GM21360 (cell line): Measurements from ENCODE around the gene SH3TC2.

Experiments
- ATAC-seq: cut with Tn5 transposase; IDR thresholded peaks from one replicate; pipeline ENCODE4 v1.9.1; 2021; ENCODE audit warnings: mild to moderate bottlenecking, moderate library complexity; ENCODE audit not compliant: unreplicated experiment

Gene SH3TC2

GRCh38 chr5:149061341-149061740 lies 1.5 kb downstream of the SH3TC2 start:
- ATAC-seq, result no peak

GRCh38 chr5:149060325-149060724 lies 2.5 kb downstream of the SH3TC2 start:
- no peak for ATAC-seq

GRCh38 chr5:149056616-149057165 lies 6.2 kb downstream of the SH3TC2 start:
- no peak for ATAC-seq

- ATAC-seq, result no peak
Measured at GRCh38 chr5:149054416-149054815, 8.4 kb downstream of the SH3TC2 start.

- ATAC-seq, result no peak
Measured at GRCh38 chr5:149053072-149053695, 9.7 kb downstream of the SH3TC2 start.

- no peak for ATAC-seq
Measured at GRCh38 chr5:149049371-149049781, 13.5 kb downstream of the SH3TC2 start.

- no peak for ATAC-seq
Measured at GRCh38 chr5:149048811-149049210, 14.1 kb downstream of the SH3TC2 start.

- no peak for ATAC-seq
Measured at GRCh38 chr5:149047462-149047861, 15.4 kb downstream of the SH3TC2 start.

- no peak for ATAC-seq
Measured at GRCh38 chr5:149046196-149046829, 16.5 kb downstream of the SH3TC2 start.

- ATAC-seq, result no peak
Measured at GRCh38 chr5:149045089-149045460, 17.8 kb downstream of the SH3TC2 start.

- no peak for ATAC-seq
Measured at GRCh38 chr5:149044453-149045088, 18.3 kb downstream of the SH3TC2 start.

GRCh38 chr5:149043641-149044040 lies 19.2 kb downstream of the SH3TC2 start:
- ATAC-seq, result no peak

- no peak for ATAC-seq
Measured at GRCh38 chr5:149042865-149043264, 20.0 kb downstream of the SH3TC2 start.

GRCh38 chr5:149041242-149041641 lies 21.6 kb downstream of the SH3TC2 start:
- no peak for ATAC-seq

GRCh38 chr5:149040421-149040820 lies 22.4 kb downstream of the SH3TC2 start:
- ATAC-seq, result no peak

GRCh38 chr5:149039506-149039905 lies 23.4 kb downstream of the SH3TC2 start:
- no peak for ATAC-seq

GRCh38 chr5:149038336-149039080 lies 24.4 kb downstream of the SH3TC2 start:
- ATAC-seq, result no peak

- no peak for ATAC-seq
Measured at GRCh38 chr5:149037817-149038216, 25.0 kb downstream of the SH3TC2 start.

- no peak for ATAC-seq
Measured at GRCh38 chr5:149036970-149037369, 25.9 kb downstream of the SH3TC2 start.

GRCh38 chr5:149036168-149036567 lies 26.7 kb downstream of the SH3TC2 start:
- ATAC-seq, result no peak

GRCh38 chr5:149035372-149035790 lies 27.5 kb downstream of the SH3TC2 start:
- peak; percentile 68 for ATAC-seq
